WI38 (cell line): ENCODE results near the gene MSI2.

ENCODE experiments used
- H3K4me3 ChIP-seq: 2 replicates; pipeline ENCODE4 v1.5.1; 2011; ENCODE audit warnings: low read depth, mild to moderate bottlenecking, control low read depth, low read length
- TF ChIP-seq, protein P1 (sequence below): IDR thresholded peaks from 2 replicates; pipeline ENCODE4 v1.5.1; 2012; ENCODE audit warnings: low read depth, mild to moderate bottlenecking, control low read depth, low read length

The MSI2 gene

DNA sequence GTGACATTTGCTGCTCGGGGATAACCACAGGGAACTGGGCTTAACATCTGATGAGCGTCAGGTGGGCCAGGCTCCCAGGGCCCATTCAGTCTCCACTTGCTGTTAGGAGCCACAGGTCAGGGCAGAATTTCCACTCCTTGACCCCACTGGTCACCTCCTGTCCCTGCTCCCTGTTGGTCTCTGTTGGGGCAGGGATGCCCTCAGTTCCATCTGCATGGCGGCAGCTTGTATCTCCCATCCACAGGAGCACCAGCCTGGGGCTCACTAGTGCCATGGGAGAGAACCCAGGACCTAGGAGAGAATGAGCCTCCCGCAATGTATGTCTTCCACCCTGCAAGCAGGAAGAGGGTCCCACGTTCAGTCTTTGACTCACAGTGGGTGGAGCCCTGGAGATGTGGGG, 276.6 kb downstream of the MSI2 start:
- TF ChIP-seq, protein P1, sequence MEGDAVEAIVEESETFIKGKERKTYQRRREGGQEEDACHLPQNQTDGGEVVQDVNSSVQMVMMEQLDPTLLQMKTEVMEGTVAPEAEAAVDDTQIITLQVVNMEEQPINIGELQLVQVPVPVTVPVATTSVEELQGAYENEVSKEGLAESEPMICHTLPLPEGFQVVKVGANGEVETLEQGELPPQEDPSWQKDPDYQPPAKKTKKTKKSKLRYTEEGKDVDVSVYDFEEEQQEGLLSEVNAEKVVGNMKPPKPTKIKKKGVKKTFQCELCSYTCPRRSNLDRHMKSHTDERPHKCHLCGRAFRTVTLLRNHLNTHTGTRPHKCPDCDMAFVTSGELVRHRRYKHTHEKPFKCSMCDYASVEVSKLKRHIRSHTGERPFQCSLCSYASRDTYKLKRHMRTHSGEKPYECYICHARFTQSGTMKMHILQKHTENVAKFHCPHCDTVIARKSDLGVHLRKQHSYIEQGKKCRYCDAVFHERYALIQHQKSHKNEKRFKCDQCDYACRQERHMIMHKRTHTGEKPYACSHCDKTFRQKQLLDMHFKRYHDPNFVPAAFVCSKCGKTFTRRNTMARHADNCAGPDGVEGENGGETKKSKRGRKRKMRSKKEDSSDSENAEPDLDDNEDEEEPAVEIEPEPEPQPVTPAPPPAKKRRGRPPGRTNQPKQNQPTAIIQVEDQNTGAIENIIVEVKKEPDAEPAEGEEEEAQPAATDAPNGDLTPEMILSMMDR = no peak
- no peak overlapping the region for H3K4me3 ChIP-seq

DNA sequence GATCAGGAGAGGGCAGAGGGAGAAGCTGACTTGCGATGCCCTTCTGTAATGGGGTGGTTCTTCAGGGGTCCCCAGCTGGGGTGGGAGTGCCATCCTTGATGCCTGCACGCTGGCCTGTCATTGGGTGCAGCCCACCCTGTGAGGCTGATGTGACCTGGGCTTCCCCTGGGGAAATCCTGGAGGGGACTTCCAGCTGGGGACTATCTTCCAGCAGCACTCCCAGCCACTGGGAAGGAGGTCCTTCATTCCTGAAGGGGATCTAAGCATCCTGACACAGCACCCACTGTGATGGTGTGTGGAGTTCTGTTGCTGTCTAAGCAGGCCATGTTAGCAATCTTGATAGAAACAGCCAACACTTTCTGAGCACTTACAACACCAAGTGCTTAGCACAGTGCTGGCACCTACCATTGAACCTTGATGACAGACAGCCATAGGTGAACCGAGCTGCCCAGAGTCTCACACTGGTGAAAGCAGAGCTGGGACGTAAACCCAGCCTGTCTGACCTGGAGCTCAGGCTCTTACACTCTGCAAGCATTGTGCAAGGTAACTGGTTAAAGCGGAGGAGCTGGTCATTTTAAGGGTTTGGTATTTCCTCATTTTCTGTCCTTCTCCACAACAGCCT, 277.5 kb downstream of the MSI2 start:
- H3K4me3 ChIP-seq = no peak overlapping the region
- TF ChIP-seq, protein P1 = no peak

DNA sequence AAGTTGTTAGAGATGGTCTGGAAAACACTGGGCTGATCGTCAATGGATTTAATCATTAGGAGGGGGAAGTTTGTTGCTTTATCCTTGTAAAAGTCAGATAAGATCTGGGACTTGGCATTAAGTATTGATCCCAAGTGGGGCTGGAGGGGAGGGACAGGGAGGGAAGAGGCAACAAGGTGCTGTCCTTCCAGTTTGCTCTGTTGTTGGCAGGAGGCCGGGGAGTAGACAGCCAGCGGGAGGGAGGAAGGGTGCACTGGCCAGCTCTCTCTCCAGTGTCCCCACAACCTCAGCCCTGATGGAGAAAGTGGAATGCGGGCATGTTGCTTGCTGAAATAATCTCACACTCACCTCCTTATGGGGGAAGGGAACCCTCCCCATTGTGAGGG, 278.5 kb downstream of the MSI2 start:
- TF ChIP-seq, protein P1 = no peak
- H3K4me3 ChIP-seq = no peak overlapping the region

DNA sequence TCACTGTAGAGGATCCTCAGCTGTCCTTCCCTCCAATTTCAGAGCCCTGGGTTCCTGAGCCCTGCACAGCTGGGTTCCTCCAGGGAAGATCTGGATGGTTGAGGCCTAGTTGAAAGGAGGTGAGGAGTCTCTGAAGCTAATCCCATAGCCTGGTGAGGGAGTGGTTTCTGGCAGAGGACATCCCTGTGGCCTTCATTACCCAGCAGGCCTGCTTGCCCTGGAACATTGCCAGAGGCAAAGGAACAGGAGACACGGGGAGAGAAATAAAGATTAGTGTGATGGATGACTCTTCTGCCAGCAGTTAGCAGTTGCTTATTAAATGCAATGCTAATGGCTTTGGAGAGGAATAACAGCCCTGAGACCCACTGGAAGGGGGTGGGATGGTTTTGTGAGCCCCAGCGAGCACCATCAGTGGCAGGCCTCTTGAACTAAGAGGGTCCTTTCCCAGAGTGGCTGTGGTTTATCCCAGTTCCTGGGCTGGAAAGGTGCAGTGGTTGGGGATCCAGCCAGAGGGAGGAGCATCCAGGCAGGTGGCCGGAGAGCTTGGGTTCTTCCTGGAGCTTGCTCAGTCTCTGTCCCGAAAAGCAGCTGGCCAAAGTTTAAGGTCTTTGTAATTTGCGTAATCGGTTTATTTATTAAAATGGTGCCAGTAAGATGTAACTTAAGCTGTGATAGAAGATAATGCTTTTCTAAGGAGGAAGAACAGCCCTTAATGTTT, 279.1 kb downstream of the MSI2 start:
- TF ChIP-seq, protein P1 = no peak

DNA sequence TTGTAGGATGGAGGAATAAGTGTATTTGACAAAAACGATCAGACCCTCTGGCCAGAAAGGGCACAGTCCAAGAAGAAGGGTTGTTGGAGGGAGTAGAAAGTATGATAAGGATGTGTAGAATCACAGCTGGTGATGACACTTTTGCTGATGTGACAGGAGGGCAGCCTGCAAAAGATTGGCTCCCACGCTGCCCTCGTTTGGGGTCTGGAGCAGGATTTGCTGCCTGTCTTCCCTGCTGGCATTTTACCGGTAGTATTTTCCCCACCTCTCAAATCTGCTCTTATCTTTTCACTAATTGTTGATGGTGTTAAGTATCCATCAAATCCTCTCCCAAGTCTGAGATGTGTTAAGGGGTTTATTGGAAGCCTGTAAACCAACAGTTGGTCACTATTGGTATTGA, 280.0 kb downstream of the MSI2 start:
- H3K4me3 ChIP-seq = no peak overlapping the region
- TF ChIP-seq, protein P1 = no peak

More for the DNA sequence above, 279.1 kb downstream of the MSI2 start:
- no peak overlapping the region for H3K4me3 ChIP-seq

DNA sequence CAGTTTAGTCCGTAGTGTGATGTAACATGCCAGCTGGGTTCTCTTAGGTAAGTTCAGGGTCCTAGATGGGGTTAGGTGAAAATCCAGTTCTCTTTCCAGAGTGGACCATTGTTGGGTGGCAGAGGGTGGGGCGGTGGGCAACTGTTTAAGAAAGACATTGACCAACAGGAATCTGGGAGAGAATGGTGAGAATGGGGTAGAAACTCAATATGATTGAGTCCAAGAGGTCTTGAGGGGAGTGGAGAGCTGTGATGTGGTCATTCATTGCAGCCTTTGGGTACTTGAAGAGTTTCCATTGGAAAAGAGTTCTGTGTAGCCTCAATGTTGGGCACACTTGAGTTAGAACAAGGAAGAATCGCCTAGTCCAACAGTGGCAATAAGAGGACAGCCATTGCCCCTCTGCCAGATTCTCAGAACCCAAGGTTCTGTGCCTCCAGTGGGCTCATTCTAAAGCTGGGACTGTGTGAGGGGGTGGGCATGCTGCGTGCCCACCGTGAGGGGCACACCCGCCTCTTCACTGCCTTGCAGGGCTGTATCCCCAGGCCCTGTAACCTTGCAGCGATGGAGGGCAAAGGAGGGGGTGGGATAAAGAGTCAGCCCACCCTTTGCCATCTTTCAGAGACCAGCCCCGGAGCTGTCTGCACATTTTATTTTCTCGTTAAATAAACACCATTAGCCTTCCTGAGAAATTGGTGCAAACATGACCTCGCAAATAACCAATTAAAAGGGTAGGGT, 280.6 kb downstream of the MSI2 start:
- H3K4me3 ChIP-seq = no peak overlapping the region
- TF ChIP-seq, protein P1 = no peak
